GM21515 (cell line): Measurements from ENCODE around the gene ETDB.
"Not testable (repeated sequence)": the region's sequence is repeated elsewhere in the genome, so short reads cannot be mapped to it uniquely, and the experiment has no call there.

Experiments
- ATAC-seq: cut with Tn5 transposase; IDR thresholded peaks from one replicate; pipeline ENCODE4 v1.9.1; 2021; ENCODE audit not compliant: unreplicated experiment

Gene ETDB

DNA sequence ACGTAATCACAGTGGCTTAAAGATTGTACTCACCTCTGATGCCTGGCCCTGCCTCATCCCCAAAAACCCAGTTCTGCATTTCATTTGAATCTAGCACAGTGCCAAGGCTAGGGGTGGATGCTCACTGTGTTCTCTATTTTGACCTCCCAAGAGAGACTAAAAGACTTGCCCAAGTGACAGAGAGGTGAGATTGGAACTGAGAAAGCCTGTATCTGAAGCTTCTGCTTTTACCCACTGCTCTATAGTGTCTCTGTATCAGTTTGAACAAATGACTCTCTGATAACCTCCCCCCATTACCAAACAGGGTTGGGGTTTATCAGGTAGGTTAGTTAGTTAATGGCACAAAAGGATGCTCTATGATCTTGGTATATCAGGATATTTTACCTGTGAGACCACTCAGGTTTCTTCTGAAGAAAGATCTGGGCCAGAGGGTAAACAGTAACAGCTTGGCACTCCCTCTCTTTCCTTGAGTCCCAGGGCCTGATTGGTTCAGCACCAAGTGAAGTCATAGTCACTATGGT lies at the start of gene ETDB:
ETDB (minus strand) TSS at position 471 of the 521 bp plus-strand sequence. CDS start 1,265 bp downstream, outside the sequence.
- not testable (repeated sequence) for ATAC-seq

DNA sequence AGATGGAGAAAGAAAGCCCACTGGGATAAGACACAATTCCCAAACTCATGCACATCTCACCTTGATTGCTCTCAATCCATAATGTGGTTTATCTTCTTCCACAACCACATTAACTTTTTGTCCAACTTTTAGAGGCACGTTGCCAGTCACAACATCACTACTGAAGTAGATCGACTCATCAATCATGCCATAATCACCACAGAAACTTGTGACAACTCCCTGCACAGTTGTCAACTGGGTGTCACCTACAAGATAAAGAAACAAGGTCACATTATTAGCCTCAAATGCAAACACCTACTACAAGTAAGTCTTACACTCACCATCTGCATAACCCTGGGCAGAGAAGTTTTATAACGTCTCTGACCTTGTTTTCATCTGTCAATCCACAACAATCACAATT lies 49.2 kb upstream of the ETDB start:
- ATAC-seq = not testable (repeated sequence)

DNA sequence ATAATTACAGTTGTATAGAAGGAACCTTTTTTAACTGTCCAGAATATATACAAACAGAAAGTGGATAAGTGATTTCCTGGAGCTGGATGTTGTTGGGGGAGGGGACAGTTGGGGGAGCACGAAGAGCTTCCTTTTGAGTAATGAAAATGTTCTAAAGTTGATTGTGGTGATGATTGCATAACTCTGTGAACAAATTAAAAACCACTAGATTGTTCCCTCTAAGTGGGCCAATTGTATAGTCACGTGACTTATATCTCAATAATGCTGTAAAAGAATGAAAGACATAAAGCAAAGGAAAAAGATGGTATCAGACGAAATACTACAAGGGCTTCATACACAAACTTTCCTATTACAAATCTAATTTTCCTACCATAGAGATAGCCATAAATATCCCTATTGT lies 48.2 kb upstream of the ETDB start:
- no peak for ATAC-seq

DNA sequence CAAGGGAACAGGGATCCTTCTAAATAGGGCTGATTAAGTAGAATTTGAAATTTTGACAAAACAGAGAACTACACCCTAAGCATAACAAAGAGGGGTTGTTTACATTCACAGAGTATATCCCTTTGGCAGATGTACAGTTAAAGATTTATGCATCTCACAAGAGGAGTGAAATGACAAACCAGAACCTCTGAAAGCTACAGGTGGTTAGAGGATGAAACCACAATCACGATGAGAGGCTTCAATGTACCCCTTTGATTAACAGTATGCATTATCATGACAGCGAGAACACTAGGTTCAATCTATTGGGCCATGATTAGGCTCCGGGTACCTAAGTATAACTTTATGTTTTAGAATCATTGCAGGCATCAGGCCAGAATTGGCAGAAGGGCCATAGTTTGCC lies 34.4 kb upstream of the ETDB start:
- not testable (repeated sequence) for ATAC-seq

DNA sequence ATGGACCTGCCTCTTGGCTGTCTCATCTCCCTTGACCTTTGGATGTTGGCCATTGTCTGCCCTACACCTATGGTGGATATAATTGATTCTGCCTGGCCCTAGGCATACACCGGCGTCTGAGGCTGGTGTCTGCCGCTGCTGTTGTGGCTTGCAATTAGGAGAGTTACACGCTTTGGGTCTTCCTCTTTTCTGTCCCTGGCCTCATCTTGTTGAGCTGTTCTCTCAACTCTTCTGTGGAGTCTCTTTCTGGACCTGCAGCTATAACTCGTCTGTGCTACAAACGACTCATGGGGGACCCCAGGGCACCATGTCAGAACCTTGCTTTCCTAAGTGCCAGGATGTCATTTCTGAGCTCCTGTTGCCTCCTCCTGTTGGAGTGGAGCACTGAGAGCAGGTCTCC lies 5.8 kb upstream of the ETDB start:
- ATAC-seq = not testable (repeated sequence)

DNA sequence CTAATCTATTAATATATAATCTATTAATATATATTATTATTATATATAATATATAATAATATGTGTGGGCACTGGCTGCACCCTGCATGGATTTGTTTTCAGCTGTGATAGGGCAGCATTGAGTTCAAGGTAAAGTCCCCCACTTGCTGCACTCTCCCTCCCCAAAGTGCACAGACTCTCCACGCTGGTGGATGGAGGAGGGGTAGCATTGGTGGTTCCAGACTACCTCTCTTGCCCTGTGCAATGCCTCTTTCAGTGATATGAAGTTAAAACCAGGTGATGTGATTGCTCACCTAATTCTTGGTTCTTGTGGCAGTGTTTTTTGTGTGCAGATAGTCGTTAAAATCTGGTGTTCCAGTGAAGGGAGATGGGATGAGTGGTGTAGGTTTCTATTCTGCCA lies 4.3 kb downstream of the ETDB start:
- ATAC-seq = not testable (repeated sequence)

DNA sequence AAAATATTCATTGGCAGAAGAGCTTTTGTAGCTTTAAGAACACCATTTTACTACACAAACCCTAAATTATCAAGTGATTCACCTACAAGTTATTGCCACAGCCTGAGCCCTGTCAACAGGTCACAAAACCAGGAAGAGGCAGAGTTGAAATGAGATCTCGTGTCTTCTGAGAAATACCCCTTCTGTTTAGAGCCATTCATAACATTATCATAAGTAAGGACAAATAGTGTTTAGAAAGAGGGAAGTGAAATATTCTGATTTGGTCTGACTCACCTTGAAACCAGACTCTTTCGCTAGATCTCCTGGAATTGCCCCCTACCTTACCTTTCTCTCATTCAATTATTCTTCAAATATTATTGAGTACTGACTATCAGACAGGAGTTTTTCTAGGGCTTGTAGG lies 5.9 kb downstream of the ETDB start:
- ATAC-seq = peak; percentile 98

DNA sequence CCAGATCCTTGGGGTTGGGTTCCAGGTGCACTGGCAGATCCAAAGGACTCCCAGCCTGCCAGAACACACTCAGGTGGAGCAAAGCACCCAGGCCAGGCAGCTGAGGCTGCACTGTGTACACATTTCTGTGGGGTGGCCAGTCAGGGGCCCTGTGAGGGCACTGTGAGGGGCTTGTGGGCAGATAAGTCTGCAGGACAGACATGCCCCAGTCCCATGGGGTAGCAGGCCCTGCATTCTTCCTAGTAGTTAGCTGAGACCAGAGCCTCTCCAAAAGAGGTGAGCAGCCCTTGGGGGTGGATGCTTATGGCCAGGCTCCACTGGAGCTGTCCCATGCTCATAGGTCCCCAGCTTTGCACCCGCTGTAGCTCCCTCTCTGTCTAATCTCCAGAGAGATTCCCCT lies 7.6 kb downstream of the ETDB start:
- no peak for ATAC-seq

DNA sequence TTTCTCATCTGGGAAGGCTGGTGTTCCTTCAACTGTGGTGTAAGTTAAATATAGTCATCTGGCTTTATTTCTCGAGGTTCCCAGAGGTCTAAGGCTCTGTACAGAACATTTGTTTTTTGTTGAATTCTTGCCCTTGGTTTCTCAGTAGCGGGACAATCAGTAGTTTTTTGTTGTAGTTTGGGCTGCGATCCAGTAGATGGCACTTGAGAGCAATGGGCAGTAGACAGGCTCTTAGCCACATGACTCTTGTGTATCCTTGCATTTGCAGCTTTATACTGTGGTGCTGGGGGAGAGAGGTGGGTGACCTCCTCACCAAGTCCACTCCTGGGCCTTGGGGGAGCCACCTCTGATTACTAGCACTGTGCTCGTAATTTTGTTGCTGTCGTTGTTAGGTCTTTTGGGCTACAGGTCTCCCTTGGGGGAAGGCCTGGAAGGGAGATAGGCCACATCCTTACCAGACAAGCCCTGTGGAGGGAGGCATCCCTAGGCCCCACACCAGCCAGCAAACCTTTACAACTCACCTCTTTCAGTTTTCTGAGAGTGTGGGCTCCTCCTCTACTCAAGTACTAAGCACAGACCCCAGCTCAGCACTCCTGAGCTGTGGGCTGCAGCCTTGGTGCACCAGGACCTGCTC lies 8.1 kb downstream of the ETDB start:
- ATAC-seq = peak; percentile 48

DNA sequence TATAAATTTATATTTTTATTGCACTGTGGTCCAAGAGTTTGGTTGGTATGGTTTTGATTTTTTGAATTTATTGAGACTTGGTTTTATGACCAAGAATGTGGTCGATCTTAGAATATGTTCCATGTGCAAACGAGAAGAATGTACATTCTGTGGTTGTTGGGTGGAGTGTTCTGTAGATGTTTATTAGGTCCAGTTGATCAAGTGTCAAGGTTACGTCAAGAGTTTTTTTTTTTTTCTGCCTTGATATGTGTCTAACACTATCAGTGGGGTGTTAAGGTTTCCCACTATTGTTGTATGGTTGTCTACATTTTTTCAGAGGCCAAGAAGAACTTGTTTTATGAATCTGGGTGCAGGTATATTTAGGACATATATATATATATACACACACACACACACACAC lies 10.8 kb downstream of the ETDB start:
- ATAC-seq = no peak

DNA sequence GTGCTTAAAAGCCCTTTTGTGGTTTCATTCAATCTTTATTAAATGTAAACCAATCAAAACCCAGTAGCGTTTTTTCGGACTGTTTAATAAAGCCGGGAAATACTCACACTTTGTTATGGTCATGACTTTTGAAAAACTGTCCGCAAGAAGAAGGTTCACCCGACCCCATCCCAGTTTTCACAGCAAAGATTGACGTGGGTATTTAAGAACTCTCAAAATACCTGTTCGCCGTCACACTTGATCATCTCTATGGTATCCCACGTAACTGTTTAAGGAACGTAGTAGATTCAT lies 20.9 kb downstream of the ETDB start:
- ATAC-seq = no peak

DNA sequence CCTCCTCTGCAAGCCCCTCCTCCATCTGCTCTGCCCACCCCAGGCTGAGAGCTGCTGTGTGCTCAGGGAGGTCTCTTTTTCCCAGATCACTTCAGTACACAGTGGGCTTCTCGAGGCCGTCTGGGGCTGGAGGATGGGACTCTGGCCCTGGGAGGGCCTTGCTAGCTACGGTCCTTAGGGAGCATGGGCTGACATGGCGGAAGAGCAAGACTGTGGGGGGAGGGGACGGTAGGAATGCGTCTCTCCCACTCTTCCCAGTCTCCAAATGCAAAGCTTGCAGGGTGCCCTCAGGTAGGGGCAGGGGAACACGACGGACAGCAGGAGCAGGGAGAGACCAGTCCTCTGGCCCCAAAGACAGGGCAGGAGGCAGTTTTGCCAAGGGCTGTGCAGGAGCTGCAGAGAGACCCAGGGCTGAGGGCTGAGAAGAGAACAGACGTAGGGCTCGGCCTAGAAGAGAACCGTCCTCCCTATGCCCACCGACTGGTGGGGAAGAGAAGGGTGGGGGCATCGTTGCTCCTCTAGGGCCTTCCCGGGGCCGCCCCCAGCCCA lies 23.1 kb downstream of the ETDB start:
- ATAC-seq = not testable (repeated sequence)

DNA sequence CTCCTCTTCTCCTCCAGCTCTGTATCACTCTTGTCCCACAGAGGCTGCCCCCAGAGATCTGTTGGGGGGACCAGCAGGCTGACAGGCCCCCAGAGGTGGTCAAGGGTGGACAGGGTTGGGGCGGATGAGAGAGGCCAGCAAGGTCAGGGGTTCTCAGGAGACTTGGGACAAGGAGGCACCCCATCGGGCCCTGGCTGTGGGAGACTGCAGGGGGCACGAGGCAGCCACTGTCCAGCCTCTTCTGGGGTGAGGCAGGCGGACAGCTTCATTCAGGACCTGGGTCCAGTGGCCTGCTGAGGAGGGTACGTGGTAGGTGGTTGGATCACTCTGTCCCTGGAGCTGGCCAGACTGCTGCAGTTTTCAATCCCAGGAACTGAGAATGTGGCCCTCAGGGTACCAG lies 24.6 kb downstream of the ETDB start:
- no peak for ATAC-seq

DNA sequence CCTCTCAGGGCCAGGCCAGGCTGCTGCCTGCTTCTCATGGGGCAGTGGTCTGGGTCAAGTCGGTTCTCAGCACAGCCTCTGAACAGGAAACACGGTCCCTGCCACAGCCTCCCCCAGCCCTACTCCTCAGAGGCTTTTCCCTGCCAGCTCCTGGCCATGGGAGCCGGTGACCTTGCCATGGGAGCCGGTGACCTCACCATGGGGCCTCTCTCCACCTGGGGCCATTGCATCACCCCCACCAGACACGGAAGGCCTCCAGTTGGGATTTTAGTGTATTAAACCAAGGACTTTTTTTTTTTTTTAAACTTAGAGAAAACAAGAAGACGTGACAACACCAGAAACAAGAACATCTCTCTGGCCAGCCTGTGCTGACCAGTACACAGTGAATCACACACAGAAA lies 25.6 kb downstream of the ETDB start:
- no peak for ATAC-seq

DNA sequence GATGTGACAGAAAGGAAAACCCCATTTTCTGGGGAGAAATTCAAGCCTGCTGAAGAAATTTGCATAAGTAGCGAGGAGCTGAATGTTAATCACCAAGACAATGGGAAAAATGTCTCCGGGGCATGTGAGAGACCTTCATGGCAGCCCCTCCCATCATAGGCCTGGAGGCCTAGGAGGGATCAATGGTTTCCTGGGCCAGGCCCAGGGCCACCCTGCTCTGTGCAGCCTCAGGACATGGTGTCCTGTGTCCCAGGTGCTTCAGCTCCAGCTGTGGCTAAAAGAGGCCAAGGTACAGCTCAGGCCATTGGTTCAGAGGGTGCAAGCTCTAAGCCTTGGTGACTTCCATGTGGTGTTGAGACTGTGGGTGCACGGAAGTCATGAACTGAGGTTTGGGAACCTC lies 31.2 kb downstream of the ETDB start:
- no peak for ATAC-seq

DNA sequence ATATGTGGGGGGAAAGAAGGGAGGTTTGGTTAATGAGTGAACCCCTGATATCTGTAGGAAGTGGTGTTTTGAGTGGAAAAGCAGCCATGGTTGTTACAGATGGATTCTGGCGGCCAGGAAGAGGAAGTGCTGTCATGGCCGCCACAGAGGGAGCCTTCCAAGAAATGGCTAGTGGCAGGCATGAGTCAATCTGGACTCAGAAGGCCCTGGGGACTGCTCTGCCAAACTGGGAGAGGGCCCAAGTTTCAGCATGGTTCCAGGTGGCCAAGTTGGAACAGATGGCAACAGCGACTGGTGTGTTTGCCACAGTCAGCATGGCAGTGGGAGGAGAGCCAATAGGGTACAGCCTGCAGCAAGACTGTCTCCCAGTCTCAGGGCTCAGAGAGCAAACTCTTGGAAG lies 32.5 kb downstream of the ETDB start:
- ATAC-seq = no peak

DNA sequence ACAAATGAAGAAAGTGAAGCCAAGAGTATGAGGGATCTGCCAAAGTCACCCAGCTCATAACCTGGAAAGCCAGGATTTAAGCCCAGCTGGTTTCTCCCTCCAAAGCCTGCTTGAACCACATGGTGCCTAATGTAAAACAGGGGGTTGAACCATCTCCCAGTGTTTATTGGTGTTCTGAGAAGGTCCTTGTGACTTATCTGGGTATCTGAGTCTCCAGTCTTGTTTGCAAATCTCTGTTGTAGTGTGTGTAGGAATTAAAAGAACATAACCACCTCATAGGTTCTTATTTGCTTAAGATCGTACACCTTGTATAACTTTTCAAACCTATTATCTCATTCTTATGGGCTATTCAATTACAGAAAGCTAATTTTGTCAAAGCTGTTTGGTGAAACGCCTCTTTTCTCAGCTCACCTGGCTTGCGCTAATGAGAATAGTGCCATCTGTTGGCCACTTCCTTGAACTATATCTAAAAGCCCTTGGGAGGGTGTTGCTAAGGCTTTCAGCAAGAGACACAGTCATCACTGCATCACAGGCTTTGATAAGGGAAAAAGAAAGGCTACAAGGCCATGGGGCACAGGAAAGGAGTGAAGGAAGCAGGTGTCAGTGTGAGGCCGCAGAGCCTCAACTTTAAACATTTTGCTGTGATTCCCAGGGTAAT lies 34.0 kb downstream of the ETDB start:
- peak; percentile 87 for ATAC-seq

DNA sequence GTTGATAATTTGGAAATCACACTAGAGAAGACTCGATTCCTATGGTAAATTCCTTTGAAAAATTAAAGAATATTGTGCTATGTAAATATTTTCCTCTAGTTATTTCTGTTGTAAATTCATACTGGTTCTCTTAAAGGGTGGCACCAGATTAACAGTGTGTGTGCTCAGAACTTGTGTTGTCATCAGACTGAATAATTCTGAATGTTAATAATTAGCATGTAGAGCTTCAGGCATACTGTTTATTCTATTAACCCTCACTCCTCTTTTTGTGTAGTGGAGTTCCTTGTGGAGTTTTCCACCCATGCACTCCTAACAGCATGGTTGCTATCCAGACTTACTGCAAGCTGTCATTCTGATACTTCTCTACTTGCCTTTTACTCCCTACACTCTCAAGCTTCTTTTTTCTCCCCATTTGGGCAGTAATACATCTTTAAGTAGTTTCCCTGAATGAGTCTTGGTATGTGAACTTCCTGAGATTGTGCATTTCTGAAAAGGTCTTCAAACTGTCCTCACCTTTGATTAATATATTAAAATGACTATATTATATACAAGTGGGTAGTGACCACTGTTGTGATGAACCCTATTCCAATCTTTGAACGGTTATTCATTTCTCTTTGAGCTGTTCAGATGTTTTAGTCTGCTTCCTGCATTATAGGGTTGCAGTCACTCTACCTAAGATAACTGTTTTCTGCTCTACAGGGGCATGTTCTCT lies 38.5 kb downstream of the ETDB start:
- ATAC-seq = no peak
